ENCODE measurements around the gene SOX6.

SOX6 gene

GRCh38 chr11:16292167-16292859, 64.0 kb downstream of the SOX6 start:
- no peak overlapping the region for H2BK120ac ChIP-seq (ENCODE audit: low read depth, low read length)
- H4K8ac ChIP-seq (ENCODE audit: low read depth, low read length), result no peak overlapping the region
- no peak overlapping the region for H3K4me3 ChIP-seq (ENCODE audit: low read length in 2 of 2)
- no peak overlapping the region for H3K14ac ChIP-seq (ENCODE audit: low read length)
- H3K27me3 ChIP-seq (ENCODE audit: control insufficient read depth in 3 of 3, insufficient read depth in 3 of 3, low read depth in 1 of 3, low read length in 3 of 3), result no peaks in the 10 kb centered on the region
- H3K27ac ChIP-seq (replicated peaks; ENCODE audit: low read length), result no peak overlapping the region
- H2AK5ac ChIP-seq (ENCODE audit: low read depth, low read length), result no peak overlapping the region
- H3K4me2 ChIP-seq (ENCODE audit: insufficient read depth, low read length, poor library complexity, severe bottlenecking), result no peak overlapping the region
- peaks cover 1 to 8% of the 10 kb centered on the region in 2 donors for H3K4me1 ChIP-seq (ENCODE audit: control insufficient read depth in 2 of 2, insufficient read depth in 1 of 2, low read depth in 1 of 2, low read length in 2 of 2)
- no peak overlapping the region for H2BK12ac ChIP-seq (ENCODE audit: low read length)
- no peak overlapping the region for H4K91ac ChIP-seq (ENCODE audit: low read depth, low read length, poor library complexity)
- H3K18ac ChIP-seq (ENCODE audit: low read length), result no peak overlapping the region
- H3K79me1 ChIP-seq (ENCODE audit: low read depth, low read length), result no peaks in the 10 kb centered on the region
- DNase-seq (ENCODE audit: low spot score), result no peak
- no CpG with 5 or more reads among the region's 8 CpGs for WGBS, 2 donors (ENCODE audit: extremely low coverage in 2 of 2, insufficient read length in 2 of 2, insufficient replicate concordance in 1 of 2)
- no peak overlapping the region for H3K4ac ChIP-seq (ENCODE audit: low read length)
- H3K9ac ChIP-seq (ENCODE audit: low read depth, low read length, poor library complexity), result no peak overlapping the region
- no peak overlapping the region for H3K23ac ChIP-seq (ENCODE audit: low read depth, low read length, poor library complexity)
- H2AFZ ChIP-seq (ENCODE audit: low read length), result no peak overlapping the region
- no peaks in the 10 kb centered on the region for H3K36me3 ChIP-seq (replicated peaks in 1 of 2; ENCODE audit: control insufficient read depth in 2 of 2, insufficient read depth in 2 of 2, low read length in 2 of 2)
- no peaks in the 10 kb centered on the region for H3K9me3 ChIP-seq (replicated peaks in 1 of 2; ENCODE audit: control insufficient read depth in 2 of 2, insufficient read depth in 1 of 2, low read depth in 1 of 2, low read length in 2 of 2)
- H2BK15ac ChIP-seq (ENCODE audit: low read length), result no peak overlapping the region
- H2BK5ac ChIP-seq (ENCODE audit: low read length), result no peak overlapping the region

GRCh38 chr11:16291729-16292128, 64.6 kb downstream of the SOX6 start:
- Histone ChIP-seq H3K27me3 (ENCODE audit: control insufficient read depth in 3 of 3, insufficient read depth in 3 of 3, low read depth in 1 of 3, low read length in 3 of 3) (no peaks in the 10 kb centered on the region), H3K27ac (replicated peaks; ENCODE audit: low read length) (no peak overlapping the region), H4K91ac (ENCODE audit: low read depth, low read length, poor library complexity) (no peak overlapping the region), H2AFZ (ENCODE audit: low read length) (no peak overlapping the region), H3K36me3 (replicated peaks in 1 of 2; ENCODE audit: control insufficient read depth in 2 of 2, insufficient read depth in 2 of 2, low read length in 2 of 2) (no peaks in the 10 kb centered on the region), H3K79me1 (ENCODE audit: low read depth, low read length) (no peaks in the 10 kb centered on the region), H3K4me3 (ENCODE audit: low read length in 2 of 2) (no peak overlapping the region), H3K4me2 (ENCODE audit: insufficient read depth, low read length, poor library complexity, severe bottlenecking) (no peak overlapping the region), H3K9me3 (replicated peaks in 1 of 2; ENCODE audit: control insufficient read depth in 2 of 2, insufficient read depth in 1 of 2, low read depth in 1 of 2, low read length in 2 of 2) (no peaks in the 10 kb centered on the region), H3K9ac (ENCODE audit: low read depth, low read length, poor library complexity) (no peak overlapping the region), H3K23ac (ENCODE audit: low read depth, low read length, poor library complexity) (no peak overlapping the region), H4K8ac (ENCODE audit: low read depth, low read length) (no peak overlapping the region), H3K4ac (ENCODE audit: low read length) (no peak overlapping the region), H3K18ac (ENCODE audit: low read length) (no peak overlapping the region), H2BK5ac (ENCODE audit: low read length) (no peak overlapping the region), H2BK15ac (ENCODE audit: low read length) (no peak overlapping the region), H3K14ac (ENCODE audit: low read length) (no peak overlapping the region), H2AK5ac (ENCODE audit: low read depth, low read length) (no peak overlapping the region), H2BK12ac (ENCODE audit: low read length) (no peak overlapping the region), H2BK120ac (ENCODE audit: low read depth, low read length) (no peak overlapping the region), H3K4me1 (ENCODE audit: control insufficient read depth in 2 of 2, insufficient read depth in 1 of 2, low read depth in 1 of 2, low read length in 2 of 2) (peaks cover 1 to 8% of the 10 kb centered on the region in 2 donors)
- no peak for DNase-seq (ENCODE audit: low spot score)
- WGBS, 2 donors (ENCODE audit: extremely low coverage in 2 of 2, insufficient read length in 2 of 2, insufficient replicate concordance in 1 of 2), result no CpG with 5 or more reads among the region's 1 CpG

- H2AFZ ChIP-seq (ENCODE audit: low read length), result no peak overlapping the region
- no peak overlapping the region for H3K9ac ChIP-seq (ENCODE audit: low read depth, low read length, poor library complexity)
- H3K27me3 ChIP-seq (ENCODE audit: control insufficient read depth in 3 of 3, insufficient read depth in 3 of 3, low read depth in 1 of 3, low read length in 3 of 3), result no peaks in the 10 kb centered on the region
- H4K91ac ChIP-seq (ENCODE audit: low read depth, low read length, poor library complexity), result no peak overlapping the region
- H2BK120ac ChIP-seq (ENCODE audit: low read depth, low read length), result no peak overlapping the region
- H3K4me1 ChIP-seq (ENCODE audit: control insufficient read depth in 2 of 2, insufficient read depth in 1 of 2, low read depth in 1 of 2, low read length in 2 of 2), result peaks cover 0 to 2% of the 10 kb centered on the region in 2 donors
- no CpG with 5 or more reads among the region's 3 CpGs for WGBS, 2 donors (ENCODE audit: extremely low coverage in 2 of 2, insufficient read length in 2 of 2, insufficient replicate concordance in 1 of 2)
- H3K4ac ChIP-seq (ENCODE audit: low read length), result no peak overlapping the region
- no peak overlapping the region for H3K4me2 ChIP-seq (ENCODE audit: insufficient read depth, low read length, poor library complexity, severe bottlenecking)
- no peak overlapping the region for H2AK5ac ChIP-seq (ENCODE audit: low read depth, low read length)
- no peaks in the 10 kb centered on the region for H3K79me1 ChIP-seq (ENCODE audit: low read depth, low read length)
- no peak overlapping the region for H4K8ac ChIP-seq (ENCODE audit: low read depth, low read length)
- no peak overlapping the region for H2BK5ac ChIP-seq (ENCODE audit: low read length)
- no peak overlapping the region for H3K23ac ChIP-seq (ENCODE audit: low read depth, low read length, poor library complexity)
- no peak overlapping the region for H2BK12ac ChIP-seq (ENCODE audit: low read length)
- no peaks in the 10 kb centered on the region for H3K36me3 ChIP-seq (replicated peaks in 1 of 2; ENCODE audit: control insufficient read depth in 2 of 2, insufficient read depth in 2 of 2, low read length in 2 of 2)
- no peak for DNase-seq (ENCODE audit: low spot score)
- H3K18ac ChIP-seq (ENCODE audit: low read length), result no peak overlapping the region
- no peak overlapping the region for H2BK15ac ChIP-seq (ENCODE audit: low read length)
- H3K14ac ChIP-seq (ENCODE audit: low read length), result no peak overlapping the region
- no peak overlapping the region for H3K4me3 ChIP-seq (ENCODE audit: low read length in 2 of 2)
- no peaks in the 10 kb centered on the region for H3K9me3 ChIP-seq (replicated peaks in 1 of 2; ENCODE audit: control insufficient read depth in 2 of 2, insufficient read depth in 1 of 2, low read depth in 1 of 2, low read length in 2 of 2)
- no peak overlapping the region for H3K27ac ChIP-seq (replicated peaks; ENCODE audit: low read length)
Observed at GRCh38 chr11:16289541-16289940, 66.8 kb downstream of the SOX6 start.

- Histone ChIP-seq H3K27me3 (ENCODE audit: control insufficient read depth in 3 of 3, insufficient read depth in 3 of 3, low read depth in 1 of 3, low read length in 3 of 3) (no peaks in the 10 kb centered on the region), H3K9me3 (replicated peaks in 1 of 2; ENCODE audit: control insufficient read depth in 2 of 2, insufficient read depth in 1 of 2, low read depth in 1 of 2, low read length in 2 of 2) (no peaks in the 10 kb centered on the region), H3K9ac (ENCODE audit: low read depth, low read length, poor library complexity) (no peak overlapping the region), H2BK12ac (ENCODE audit: low read length) (no peak overlapping the region), H3K23ac (ENCODE audit: low read depth, low read length, poor library complexity) (no peak overlapping the region), H2BK5ac (ENCODE audit: low read length) (no peak overlapping the region), H2AK5ac (ENCODE audit: low read depth, low read length) (no peak overlapping the region), H2AFZ (ENCODE audit: low read length) (no peak overlapping the region), H3K14ac (ENCODE audit: low read length) (no peak overlapping the region), H4K91ac (ENCODE audit: low read depth, low read length, poor library complexity) (no peak overlapping the region), H3K4ac (ENCODE audit: low read length) (no peak overlapping the region), H2BK120ac (ENCODE audit: low read depth, low read length) (no peak overlapping the region), H3K4me1 (ENCODE audit: control insufficient read depth in 2 of 2, insufficient read depth in 1 of 2, low read depth in 1 of 2, low read length in 2 of 2) (no peaks in the 10 kb centered on the region), H3K18ac (ENCODE audit: low read length) (no peak overlapping the region), H4K8ac (ENCODE audit: low read depth, low read length) (no peak overlapping the region), H3K79me1 (ENCODE audit: low read depth, low read length) (no peaks in the 10 kb centered on the region), H3K4me2 (ENCODE audit: insufficient read depth, low read length, poor library complexity, severe bottlenecking) (no peak overlapping the region), H2BK15ac (ENCODE audit: low read length) (no peak overlapping the region), H3K4me3 (ENCODE audit: low read length in 2 of 2) (no peak overlapping the region), H3K36me3 (replicated peaks in 1 of 2; ENCODE audit: control insufficient read depth in 2 of 2, insufficient read depth in 2 of 2, low read length in 2 of 2) (no peaks in the 10 kb centered on the region), H3K27ac (replicated peaks; ENCODE audit: low read length) (no peak overlapping the region)
- DNase-seq (ENCODE audit: low spot score), result no peak
- WGBS, 2 donors (ENCODE audit: extremely low coverage in 2 of 2, insufficient read length in 2 of 2, insufficient replicate concordance in 1 of 2), result no CpG with 5 or more reads among the region's 3 CpGs
Observed at GRCh38 chr11:16287630-16288280, 68.6 kb downstream of the SOX6 start.

Measured in neuronal stem cell (in vitro differentiated cells).